IMR-90 (cell line): ENCODE data around the gene ESYT3. TPM values are rescaled to one million over a fixed set of nuclear protein-coding genes. Genes with fewer than 3 reads are reported as not detected.

Experiments
- ATAC-seq: fragments of 200-7000 bp; cut with Tn5 transposase; 2 replicates; pipeline ENCODE4 v1.9.1; 2020; ENCODE audit warnings: low read depth, mild to moderate bottlenecking, moderate library complexity
- BruUV-seq: library from RNA; stranded (reverse); fragments of 400-500 nt; replicated peaks from 2 replicates; lab custom pipeline; 2021; lab: Mats Ljungman, UMichigan
- CTCF ChIA-PET: fragments of 300-600 bp; formaldehyde crosslinking; extraction: SDS; loops from one replicate; lab custom pipeline; 2021; ENCODE audit warnings: antibody characterized with exemption; lab: Yijun Ruan, JAX
- POLR2A ChIA-PET: fragments of 300-600 bp; sonication (Branson Sonifier 250); formaldehyde crosslinking; loops from one replicate; lab custom pipeline; 2022; ENCODE audit warnings: antibody characterized with exemption; ENCODE audit not compliant: unreplicated experiment; lab: Charles Lee
- DNase-seq: peaks from one replicate; pipeline ENCODE4 v3.0.0; 2013
- H2AFZ ChIP-seq: replicated peaks from 2 replicates; pipeline ENCODE3; 2013; ENCODE audit warnings: low read length, mild to moderate bottlenecking; ENCODE audit not compliant: poor library complexity
- H2AK5ac ChIP-seq: 2 replicates; pipeline ENCODE4 v1.6.1; 2013; ENCODE audit warnings: low read depth, low read length, inconsistent platforms
- H2AK9ac ChIP-seq: replicated peaks from 2 replicates; pipeline ENCODE3; 2013; ENCODE audit warnings: mild to moderate bottlenecking, low read depth, low read length, moderate library complexity; ENCODE audit not compliant: poor library complexity
- H2BK120ac ChIP-seq: 2 replicates; pipeline ENCODE4 v1.6.1; 2013; ENCODE audit warnings: low read depth, low read length, inconsistent platforms
- H2BK15ac ChIP-seq: 3 replicates; pipeline ENCODE4 v1.6.1; 2013; ENCODE audit warnings: low read depth, low read length, inconsistent platforms
- H2BK20ac ChIP-seq: 2 replicates; pipeline ENCODE4 v1.6.1; 2013; ENCODE audit warnings: low read depth, mild to moderate bottlenecking, inconsistent platforms, low read length, moderate library complexity
- H2BK5ac ChIP-seq: 2 replicates; pipeline ENCODE4 v1.6.1; 2013; ENCODE audit warnings: mild to moderate bottlenecking, low read depth, low read length, inconsistent platforms; ENCODE audit not compliant: poor library complexity, severe bottlenecking
- H3K14ac ChIP-seq: replicated peaks from 2 replicates; pipeline ENCODE4 v1.6.1; 2013; ENCODE audit warnings: low read depth, low read length, inconsistent platforms
- H3K18ac ChIP-seq: 2 replicates; pipeline ENCODE4 v1.6.1; 2013; ENCODE audit warnings: low read depth, low read length, control low read depth
- H3K23ac ChIP-seq: 2 replicates; pipeline ENCODE4 v1.6.1; 2013; ENCODE audit warnings: low read depth, low read length, inconsistent platforms
- H3K27ac ChIP-seq: 2 replicates; pipeline ENCODE4 v1.5.1; 2013; ENCODE audit warnings: mild to moderate bottlenecking, control low read depth, low read length; ENCODE audit not compliant: insufficient read depth
- H3K27me3 ChIP-seq: 2 replicates; pipeline ENCODE4 v1.6.1; 2013; ENCODE audit warnings: low read length; ENCODE audit not compliant: control insufficient read depth, insufficient read depth
- H3K36me3 ChIP-seq: 2 replicates; pipeline ENCODE4 v1.6.1; 2013; ENCODE audit warnings: low read length, mixed read lengths; ENCODE audit not compliant: control insufficient read depth, insufficient read depth
- H3K4ac ChIP-seq: 2 replicates; pipeline ENCODE4 v1.6.1; 2013; ENCODE audit warnings: low read depth, low read length, inconsistent platforms
- H3K4me1 ChIP-seq: 2 replicates; pipeline ENCODE4 v1.6.1; 2013; ENCODE audit warnings: low read length, mixed read lengths; ENCODE audit not compliant: control insufficient read depth, insufficient read depth
- H3K4me2 ChIP-seq: 2 replicates; pipeline ENCODE4 v1.6.1; 2013; ENCODE audit warnings: low read depth, mild to moderate bottlenecking, control low read depth, low read length, moderate library complexity
- H3K4me3 ChIP-seq: 2 replicates; pipeline ENCODE4 v1.5.1; 2013; ENCODE audit warnings: low read depth, mild to moderate bottlenecking, control low read depth, low read length, moderate library complexity; ENCODE audit not compliant: insufficient read depth
- H3K56ac ChIP-seq: 2 replicates; pipeline ENCODE4 v1.6.1; 2013; ENCODE audit warnings: low read length, inconsistent platforms; ENCODE audit not compliant: insufficient read depth; ENCODE audit errors: extremely low read depth
- H3K79me1 ChIP-seq, 2 experiments: 2 replicates each; pipeline ENCODE4 v1.6.1; 2013; ENCODE audit warnings: low read length in 2 of 2, inconsistent platforms in 1 of 2, low read depth in 1 of 2
- H3K9ac ChIP-seq: 2 replicates; pipeline ENCODE4 v1.6.1; 2013; ENCODE audit warnings: low read depth, low read length, control low read depth
- H3K9me1 ChIP-seq: 2 replicates; pipeline ENCODE4 v1.6.1; 2013; ENCODE audit warnings: low read length, inconsistent platforms; ENCODE audit not compliant: insufficient read depth
- H3K9me3 ChIP-seq: 2 replicates; pipeline ENCODE4 v1.6.1; 2013; ENCODE audit warnings: low read length; ENCODE audit not compliant: control insufficient read depth, insufficient read depth
- H4K20me1 ChIP-seq: 2 replicates; pipeline ENCODE4 v1.6.1; 2013; ENCODE audit warnings: low read length, inconsistent platforms; ENCODE audit not compliant: insufficient read depth
- H4K5ac ChIP-seq: 2 replicates; pipeline ENCODE4 v1.6.1; 2013; ENCODE audit warnings: mild to moderate bottlenecking, low read depth, low read length, control low read depth
- H4K8ac ChIP-seq, 2 experiments: 2 replicates each; pipeline ENCODE4 v1.6.1; 2013; ENCODE audit warnings: low read depth in 2 of 2, low read length in 2 of 2, control low read depth in 1 of 2, inconsistent platforms in 1 of 2
- H4K91ac ChIP-seq: 2 replicates; pipeline ENCODE4 v1.6.1; 2013; ENCODE audit warnings: low read depth, low read length, inconsistent platforms; ENCODE audit not compliant: insufficient read depth
- BHLHE40 ChIP-seq: fragments of 150-350 bp; IDR thresholded peaks from 2 replicates; pipeline ENCODE4 v1.6.1; 2016; ENCODE audit warnings: mild to moderate bottlenecking, low read depth, low read length
- CEBPB ChIP-seq: IDR thresholded peaks from 2 replicates; pipeline ENCODE4 v1.6.1; 2012; ENCODE audit warnings: low read depth, low read length, improper control_type of control experiment
- CHD1 ChIP-seq: IDR thresholded peaks from 2 replicates; pipeline ENCODE4 v1.6.1; 2012; ENCODE audit warnings: low read depth, low read length, improper control_type of control experiment
- FOS ChIP-seq: fragments of 150-350 bp; IDR thresholded peaks from 2 replicates; pipeline ENCODE4 v1.6.1; 2016; ENCODE audit warnings: low read depth, low read length
- MAFK ChIP-seq: IDR thresholded peaks from 2 replicates; pipeline ENCODE4 v1.6.1; 2012; ENCODE audit warnings: low read depth, low read length, improper control_type of control experiment
- MAZ ChIP-seq: IDR thresholded peaks from 2 replicates; pipeline ENCODE4 v1.6.1; 2012; ENCODE audit warnings: low read depth, mild to moderate bottlenecking, low read length, improper control_type of control experiment, moderate library complexity, borderline replicate concordance
- MXI1 ChIP-seq: IDR thresholded peaks from 2 replicates; pipeline ENCODE4 v1.6.1; 2012; ENCODE audit warnings: low read depth, mild to moderate bottlenecking, low read length, moderate library complexity, borderline replicate concordance
- POLR2A ChIP-seq: IDR thresholded peaks from 2 replicates; pipeline ENCODE4 v1.6.1; 2012; ENCODE audit warnings: mild to moderate bottlenecking, low read depth, low read length
- RAD21 ChIP-seq: IDR thresholded peaks from 2 replicates; pipeline ENCODE4 v1.6.1; 2012; ENCODE audit warnings: low read length, improper control_type of control experiment
- RCOR1 ChIP-seq: IDR thresholded peaks from 2 replicates; pipeline ENCODE4 v1.6.1; 2012; ENCODE audit warnings: mild to moderate bottlenecking, low read length, improper control_type of control experiment; ENCODE audit not compliant: insufficient replicate concordance
- RFX5 ChIP-seq: IDR thresholded peaks from 2 replicates; pipeline ENCODE4 v1.8.0; 2012; ENCODE audit warnings: low read depth, mild to moderate bottlenecking, low read length, moderate library complexity
- WGBS, 2 experiments: methylation state at CpG; one replicate each; pipeline versions ENCODE4 v1.1.5 to v1.1.7; 2013; ENCODE audit warnings: missing lambda C conversion rate in 2 of 2; ENCODE audit not compliant: insufficient read length in 1 of 2; ENCODE audit errors: extremely low coverage in 2 of 2; 5-methylcytosine and 5-hydroxymethylcytosine counted together
- dilution Hi-C: fragments of 300-500 bp; cut with HindIII; formaldehyde crosslinking; loops from one replicate; pipeline ENCODE4 v1.14.3; 2018; ENCODE audit warnings: low sequenced_read_pairs; ENCODE audit not compliant: unreplicated experiment
- in situ Hi-C: fragments of 300-500 bp; cut with MboI; formaldehyde crosslinking; loops from 3 replicates; pipeline ENCODE4 v1.14.3; 2019; ENCODE audit warnings: low sequenced_read_pairs, inconsistent platforms, mixed read lengths
- intact Hi-C: fragments of 100-400 bp; cut with micrococcal nuclease; formaldehyde crosslinking; loops from 2 replicates; pipeline ENCODE4 v1.10.0; 2022
- polyA plus RNA-seq, 3 experiments: library from polyadenylated mRNA; depleted of rRNA; stranded (reverse); fragments of >200 nt; gene quantifications; 2 replicates each; pipeline ENCODE4 v1.2.3, GENCODE V29; 2012; ENCODE audit warnings: low replicate concordance in 1 of 3
- total RNA-seq: library from RNA; depleted of rRNA; stranded (reverse); fragments of >200 nt; gene quantifications from 2 replicates; pipeline ENCODE4 v1.2.3, GENCODE V29; 2012
- TF ChIP-seq, protein P1 (sequence below): conservative IDR thresholded peaks from 2 replicates; pipeline ENCODE4 v1.5.1; 2012; ENCODE audit warnings: mild to moderate bottlenecking, low read depth, low read length, improper control_type of control experiment
- TF ChIP-seq, protein P2 (sequence below): fragments of 150-350 bp; IDR thresholded peaks from 2 replicates; pipeline ENCODE4 v1.6.1; 2016; ENCODE audit warnings: low read depth, mild to moderate bottlenecking, low read length, moderate library complexity, borderline replicate concordance
- TF ChIP-seq, protein P3 (sequence below): fragments of 150-350 bp; IDR thresholded peaks from 2 replicates; pipeline ENCODE4 v1.6.1; 2017; ENCODE audit warnings: mild to moderate bottlenecking, antibody characterized with exemption, low read length, low read depth

Gene ESYT3
- total and polyA plus RNA-seq, 2 of the 4 experiments (the other 2 are of a cell fraction), result under 0.01 to 0.02 TPM

DNA sequence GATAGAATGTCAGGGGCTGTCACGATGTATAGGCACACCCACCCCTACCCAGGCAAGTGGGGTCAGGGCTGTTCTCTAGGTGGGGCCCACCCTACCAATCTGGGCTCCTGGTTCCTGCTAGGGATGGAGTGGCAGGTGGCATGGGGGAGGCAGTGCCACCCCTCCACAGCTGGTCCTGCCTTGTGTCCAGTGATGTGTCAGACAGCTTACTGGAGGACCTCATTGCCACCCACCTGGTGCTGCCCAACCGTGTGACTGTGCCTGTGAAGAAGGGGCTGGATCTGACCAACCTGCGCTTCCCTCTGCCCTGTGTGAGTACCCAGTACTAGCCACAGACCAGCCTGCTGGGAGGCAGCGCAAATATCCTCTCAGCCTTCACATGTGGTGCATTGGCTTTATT is 27.5 kb downstream of the ESYT3 start:
- no peak overlapping the region for H2BK5ac ChIP-seq
- no peak overlapping the region for H3K56ac ChIP-seq
- H4K5ac ChIP-seq, result no peak overlapping the region
- CTCF ChIA-PET, result no interaction called here
- no peak overlapping the region for H3K9ac ChIP-seq
- DNase-seq, result no peak
- H3K27me3 ChIP-seq, result peaks cover 9% of the 10 kb centered on the region
- H3K9me1 ChIP-seq, result no peaks in the 10 kb centered on the region
- H2AFZ ChIP-seq, result no peak overlapping the region
- POLR2A ChIA-PET, result no interaction called here
- H2BK20ac ChIP-seq, result no peak overlapping the region
- H3K9me3 ChIP-seq, result no peaks in the 10 kb centered on the region
- H2AK9ac ChIP-seq, result no peak overlapping the region
- intact Hi-C loops, result no loop called here
- in situ Hi-C loops, result no loop called here
- BruUV-seq, result no TSS peak
- no peaks in the 10 kb centered on the region for H3K36me3 ChIP-seq
- H3K27ac ChIP-seq, result no peak overlapping the region
- no peaks in the 10 kb centered on the region for H3K79me1 ChIP-seq
- TF ChIP-seq FOS, result no peak
- TF ChIP-seq RAD21, result no peak
- TF ChIP-seq, protein P1, sequence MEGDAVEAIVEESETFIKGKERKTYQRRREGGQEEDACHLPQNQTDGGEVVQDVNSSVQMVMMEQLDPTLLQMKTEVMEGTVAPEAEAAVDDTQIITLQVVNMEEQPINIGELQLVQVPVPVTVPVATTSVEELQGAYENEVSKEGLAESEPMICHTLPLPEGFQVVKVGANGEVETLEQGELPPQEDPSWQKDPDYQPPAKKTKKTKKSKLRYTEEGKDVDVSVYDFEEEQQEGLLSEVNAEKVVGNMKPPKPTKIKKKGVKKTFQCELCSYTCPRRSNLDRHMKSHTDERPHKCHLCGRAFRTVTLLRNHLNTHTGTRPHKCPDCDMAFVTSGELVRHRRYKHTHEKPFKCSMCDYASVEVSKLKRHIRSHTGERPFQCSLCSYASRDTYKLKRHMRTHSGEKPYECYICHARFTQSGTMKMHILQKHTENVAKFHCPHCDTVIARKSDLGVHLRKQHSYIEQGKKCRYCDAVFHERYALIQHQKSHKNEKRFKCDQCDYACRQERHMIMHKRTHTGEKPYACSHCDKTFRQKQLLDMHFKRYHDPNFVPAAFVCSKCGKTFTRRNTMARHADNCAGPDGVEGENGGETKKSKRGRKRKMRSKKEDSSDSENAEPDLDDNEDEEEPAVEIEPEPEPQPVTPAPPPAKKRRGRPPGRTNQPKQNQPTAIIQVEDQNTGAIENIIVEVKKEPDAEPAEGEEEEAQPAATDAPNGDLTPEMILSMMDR, result no peak
- TF ChIP-seq, protein P2, sequence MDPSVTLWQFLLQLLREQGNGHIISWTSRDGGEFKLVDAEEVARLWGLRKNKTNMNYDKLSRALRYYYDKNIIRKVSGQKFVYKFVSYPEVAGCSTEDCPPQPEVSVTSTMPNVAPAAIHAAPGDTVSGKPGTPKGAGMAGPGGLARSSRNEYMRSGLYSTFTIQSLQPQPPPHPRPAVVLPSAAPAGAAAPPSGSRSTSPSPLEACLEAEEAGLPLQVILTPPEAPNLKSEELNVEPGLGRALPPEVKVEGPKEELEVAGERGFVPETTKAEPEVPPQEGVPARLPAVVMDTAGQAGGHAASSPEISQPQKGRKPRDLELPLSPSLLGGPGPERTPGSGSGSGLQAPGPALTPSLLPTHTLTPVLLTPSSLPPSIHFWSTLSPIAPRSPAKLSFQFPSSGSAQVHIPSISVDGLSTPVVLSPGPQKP, result no peak
- TF ChIP-seq, protein P3, sequence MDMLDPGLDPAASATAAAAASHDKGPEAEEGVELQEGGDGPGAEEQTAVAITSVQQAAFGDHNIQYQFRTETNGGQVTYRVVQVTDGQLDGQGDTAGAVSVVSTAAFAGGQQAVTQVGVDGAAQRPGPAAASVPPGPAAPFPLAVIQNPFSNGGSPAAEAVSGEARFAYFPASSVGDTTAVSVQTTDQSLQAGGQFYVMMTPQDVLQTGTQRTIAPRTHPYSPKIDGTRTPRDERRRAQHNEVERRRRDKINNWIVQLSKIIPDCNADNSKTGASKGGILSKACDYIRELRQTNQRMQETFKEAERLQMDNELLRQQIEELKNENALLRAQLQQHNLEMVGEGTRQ, result no peak
- TF ChIP-seq CEBPB, result no peak
- TF ChIP-seq MAFK, result no peak
- TF ChIP-seq MAZ, result no peak
- no peak for TF ChIP-seq CHD1
- TF ChIP-seq POLR2A, result no peak
- no peak for TF ChIP-seq RCOR1
- no peak for TF ChIP-seq MXI1
- TF ChIP-seq RFX5, result no peak
- no peak for TF ChIP-seq BHLHE40
- H2AK5ac ChIP-seq, result no peak overlapping the region
- no peak overlapping the region for H4K8ac ChIP-seq
- H4K20me1 ChIP-seq, result no peaks in the 10 kb centered on the region
- H2BK15ac ChIP-seq, result no peak overlapping the region
- ATAC-seq, result no peak
- H4K91ac ChIP-seq, result no peak overlapping the region
- no peak overlapping the region for H3K4ac ChIP-seq
- H3K4me3 ChIP-seq, result no peak overlapping the region
- no CpG with 5 or more reads among the region's 4 CpGs for WGBS, 2 experiments
- no peak overlapping the region for H2BK120ac ChIP-seq
- no peak overlapping the region for H3K4me2 ChIP-seq
- dilution Hi-C loops, result no loop called here
- H3K14ac ChIP-seq, result no peak overlapping the region
- no peak overlapping the region for H3K18ac ChIP-seq
- H3K4me1 ChIP-seq, result no peaks in the 10 kb centered on the region
- H3K23ac ChIP-seq, result no peak overlapping the region; the same call in 1 of the 2 replicates
